OCI-LY7 (cell line): Measurements from ENCODE around the gene H2BK1. TPM values are rescaled to one million over a fixed set of nuclear protein-coding genes. Genes with fewer than 3 reads are reported as not detected.

Source experiments
- BruUV-seq: library from RNA; stranded (reverse); fragments of 400-500 nt; replicated peaks from 2 replicates; lab custom pipeline; 2021; lab: Mats Ljungman, UMichigan
- CTCF ChIA-PET: fragments of 300-600 bp; sonication (Branson Sonifier 250); formaldehyde crosslinking; loops from one replicate; lab custom pipeline; 2022; ENCODE audit warnings: antibody characterized with exemption; ENCODE audit not compliant: unreplicated experiment; lab: Charles Lee
- POLR2A ChIA-PET: fragments of 300-600 bp; sonication (Branson Sonifier 250); formaldehyde crosslinking; loops from one replicate; lab custom pipeline; 2022; ENCODE audit warnings: antibody characterized with exemption; lab: Charles Lee
- DNase-seq: peaks from one replicate; pipeline ENCODE4 v3.0.0-alpha.2; 2015; ENCODE audit warnings: low spot score
- H2AFZ ChIP-seq: fragments of 200-600 bp; sonication (generic), shearing (Covaris generic); 2 replicates; pipeline ENCODE4 v1.6.1; 2014; ENCODE audit warnings: mild to moderate bottlenecking, antibody characterized with exemption, low read length, moderate library complexity
- H3K27ac ChIP-seq: fragments of 200-600 bp; sonication (generic); 2 replicates; pipeline ENCODE4 v1.5.1; 2014; ENCODE audit warnings: mixed run types, low read depth, mild to moderate bottlenecking, moderate library complexity, low read length, inconsistent platforms; ENCODE audit not compliant: poor library complexity, severe bottlenecking
- H3K36me3 ChIP-seq: fragments of 200-600 bp; sonication (generic); 2 replicates; pipeline ENCODE4 v1.6.1; 2014; ENCODE audit warnings: mild to moderate bottlenecking, antibody characterized with exemption, low read length, moderate library complexity, mixed read lengths; ENCODE audit not compliant: insufficient read depth
- H3K4me1 ChIP-seq: fragments of 200-600 bp; sonication (generic); 2 replicates; pipeline ENCODE4 v1.5.1; 2014; ENCODE audit warnings: mild to moderate bottlenecking, low read length; ENCODE audit not compliant: insufficient read depth, poor library complexity, severe bottlenecking
- H3K4me2 ChIP-seq: fragments of 200-600 bp; sonication (generic); 2 replicates; pipeline ENCODE4 v1.6.1; 2014; ENCODE audit warnings: mild to moderate bottlenecking, low read length
- H3K4me3 ChIP-seq: fragments of 200-600 bp; sonication (generic); 2 replicates; pipeline ENCODE4 v1.5.1; 2014; ENCODE audit warnings: mild to moderate bottlenecking, low read depth, low read length; ENCODE audit not compliant: poor library complexity, severe bottlenecking
- H3K79me2 ChIP-seq: fragments of 200-600 bp; sonication (generic); 2 replicates; pipeline ENCODE4 v1.6.1; 2016; ENCODE audit warnings: low read depth, mild to moderate bottlenecking, low read length, moderate library complexity, mixed read lengths; ENCODE audit not compliant: insufficient read depth
- H3K9me2 ChIP-seq: fragments of 200-600 bp; sonication (generic); 2 replicates; pipeline ENCODE4 v1.6.1; 2016; ENCODE audit warnings: mild to moderate bottlenecking, low read length, mixed read lengths; ENCODE audit not compliant: insufficient read depth
- H3K9me3 ChIP-seq: fragments of 200-600 bp; sonication (generic); 2 replicates; pipeline ENCODE4 v1.6.1; 2014; ENCODE audit warnings: mild to moderate bottlenecking, mixed run types, low read length, mixed read lengths
- H4K20me1 ChIP-seq: fragments of 200-600 bp; sonication (generic); 2 replicates; pipeline ENCODE4 v1.6.1; 2014; ENCODE audit warnings: mild to moderate bottlenecking, antibody characterized with exemption, low read length, moderate library complexity, mixed read lengths; ENCODE audit not compliant: insufficient read depth
- CTCF ChIP-seq: fragments of 200-600 bp; sonication (generic); conservative IDR thresholded peaks from 2 replicates; pipeline ENCODE4 v1.5.1; 2014; ENCODE audit warnings: mild to moderate bottlenecking, antibody characterized with exemption, low read length, moderate library complexity, mixed read lengths
- EZH2phosphoT487 ChIP-seq: fragments of 200-600 bp; sonication (generic); IDR thresholded peaks from 2 replicates; pipeline ENCODE4 v1.6.1; 2018; ENCODE audit warnings: low read depth, borderline replicate concordance, mild to moderate bottlenecking, mixed run types, antibody characterized with exemption, low read length, moderate library complexity, mixed read lengths
- intact Hi-C: fragments of 100-400 bp; cut with micrococcal nuclease; formaldehyde crosslinking; loops from one replicate; pipeline ENCODE4 v1.10.0; 2022; ENCODE audit not compliant: unreplicated experiment
- total RNA-seq, 2 experiments: library from RNA; depleted of rRNA in 1 of 2; stranded (reverse); fragments of >200 nt in 1 of 2; shearing (Covaris generic) in 1 of 2; gene quantifications; 2 replicates each; pipeline ENCODE4 v1.2.3, GENCODE V29; 2014 to 2022

H2BK1 gene
- total RNA-seq, 2 experiments from 2014 or later, result not detected

- Histone ChIP-seq H3K4me3 (no peak overlapping the region), H3K4me1 (no peaks in the 10 kb centered on the region), H3K36me3 (no peaks in the 10 kb centered on the region), H3K27ac (no peak overlapping the region), H3K79me2 (no peaks in the 10 kb centered on the region), H2AFZ (no peak overlapping the region), H3K9me2 (no peaks in the 10 kb centered on the region), H3K4me2 (no peak overlapping the region), H3K9me3 (no peaks in the 10 kb centered on the region), H4K20me1 (no peaks in the 10 kb centered on the region)
- BruUV-seq, result no TSS peak
- no peak for DNase-seq
- intact Hi-C loops, result no loop called here
- ChIA-PET POLR2A (no interaction called here), CTCF (no interaction called here)
- TF ChIP-seq EZH2phosphoT487 (no peak), CTCF (no peak)
These were observed 8.5 kb downstream of the H2BK1 start for GRCh38 chr7:151201751-151202150.

GRCh38 chr7:151201344-151201743 lies 8.9 kb downstream of the H2BK1 start:
- Histone ChIP-seq H3K36me3 (no peaks in the 10 kb centered on the region), H3K27ac (no peak overlapping the region), H3K4me3 (no peak overlapping the region), H4K20me1 (no peaks in the 10 kb centered on the region), H3K4me1 (no peaks in the 10 kb centered on the region), H3K9me2 (no peaks in the 10 kb centered on the region), H3K4me2 (no peak overlapping the region), H3K79me2 (no peaks in the 10 kb centered on the region), H2AFZ (no peak overlapping the region), H3K9me3 (no peaks in the 10 kb centered on the region)
- intact Hi-C loops, result no loop called here
- POLR2A ChIA-PET, result no interaction called here
- no TSS peak for BruUV-seq
- CTCF ChIA-PET, result no interaction called here
- no peak for DNase-seq
- TF ChIP-seq EZH2phosphoT487, result no peak
- no peak for TF ChIP-seq CTCF

- no TSS peak for BruUV-seq
These were observed 11.1 kb downstream of the H2BK1 start for GRCh38 chr7:151198945-151199848.

More at GRCh38 chr7:151198945-151199848, 11.1 kb downstream of the H2BK1 start:
- CTCF ChIA-PET, result interaction anchor here (0.5 kb wide), 1 partner anchor 20 kb away, joined by 3 read pairs; no protein-coding TSS in a partner anchor
- no peak overlapping the region for H3K4me2 ChIP-seq
- H3K9me3 ChIP-seq, result no peaks in the 10 kb centered on the region
- no peaks in the 10 kb centered on the region for H3K79me2 ChIP-seq
- no peak overlapping the region for H2AFZ ChIP-seq
- no peak overlapping the region for H3K4me3 ChIP-seq
- H4K20me1 ChIP-seq, result no peaks in the 10 kb centered on the region
- H3K36me3 ChIP-seq, result no peaks in the 10 kb centered on the region
- POLR2A ChIA-PET, result no interaction called here
- no peaks in the 10 kb centered on the region for H3K4me1 ChIP-seq
- H3K27ac ChIP-seq, result no peak overlapping the region
- no peaks in the 10 kb centered on the region for H3K9me2 ChIP-seq
- TF ChIP-seq EZH2phosphoT487 (no peak), CTCF (no peak)
- no peak for DNase-seq
- intact Hi-C loops, result no loop called here
